DMS114 treated with DMSO at 0.1 percent for 48 hours (cell line): ENCODE results near the gene ITGB3BP.
A peak's percentile ranks its signal among the peaks of the same experiment; 100 is the strongest.
"Not testable (repeated sequence)": the region's sequence is repeated elsewhere in the genome, so short reads cannot be mapped to it uniquely, and the experiment has no call there.

ENCODE experiments used
- DNase-seq: peaks from one replicate; lab custom pipeline; 2025; ENCODE audit not compliant: unreplicated experiment; lab: John Stamatoyannopoulos, UW

ITGB3BP gene, protein sequence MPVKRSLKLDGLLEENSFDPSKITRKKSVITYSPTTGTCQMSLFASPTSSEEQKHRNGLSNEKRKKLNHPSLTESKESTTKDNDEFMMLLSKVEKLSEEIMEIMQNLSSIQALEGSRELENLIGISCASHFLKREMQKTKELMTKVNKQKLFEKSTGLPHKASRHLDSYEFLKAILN

DNA sequence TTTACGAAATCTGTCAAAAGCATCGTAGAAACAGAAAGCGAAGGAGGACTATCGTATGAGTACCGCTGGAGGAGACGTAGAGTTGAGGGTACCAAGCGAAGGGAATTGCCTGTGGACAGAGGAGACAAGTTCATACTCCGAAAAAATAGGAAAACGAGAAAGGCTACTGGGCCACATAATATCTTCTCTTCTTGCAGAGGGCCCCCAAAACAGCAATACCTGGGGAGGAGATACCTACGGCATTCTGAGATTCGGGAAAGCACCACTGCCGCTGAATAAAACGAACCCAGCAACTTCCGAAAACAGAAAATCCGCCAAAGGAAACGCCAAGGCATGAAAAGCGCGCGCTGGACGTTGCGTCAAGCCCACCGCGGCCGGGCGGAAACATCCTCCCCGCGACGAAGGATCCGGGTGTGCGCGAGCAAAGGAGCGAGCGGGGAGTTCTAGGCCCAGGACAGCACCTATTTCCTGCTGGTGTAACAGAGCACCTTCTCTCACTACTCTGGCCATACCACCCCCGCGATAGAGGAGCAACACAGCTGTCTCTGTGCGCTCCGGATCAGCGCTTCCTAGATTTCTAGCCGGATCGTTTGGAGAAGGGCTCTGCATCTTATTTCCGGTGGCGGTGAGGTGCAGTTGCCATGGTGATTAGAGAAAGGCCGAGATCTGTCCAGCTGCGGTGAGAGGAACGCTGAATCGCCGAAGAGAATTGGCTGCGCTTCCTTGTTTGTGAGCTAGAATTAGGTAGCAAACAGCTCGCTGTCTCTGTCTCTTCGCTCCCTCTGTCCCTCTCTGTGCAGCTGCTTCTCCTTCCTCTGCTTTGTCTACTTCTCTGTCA lies at the start of gene ITGB3BP, which contains the start of gene EFCAB7:
Gene ITGB3BP, minus strand, starts transcription at position 335 of the 838 bp plus-strand sequence. Its CDS starts 92 bp downstream, at position 243.
Gene EFCAB7, plus strand, starts transcription at position 635 of the 838 bp plus-strand sequence. CDS start 2,048 bp downstream, outside the sequence.
- peak; percentile 95 for DNase-seq

DNA sequence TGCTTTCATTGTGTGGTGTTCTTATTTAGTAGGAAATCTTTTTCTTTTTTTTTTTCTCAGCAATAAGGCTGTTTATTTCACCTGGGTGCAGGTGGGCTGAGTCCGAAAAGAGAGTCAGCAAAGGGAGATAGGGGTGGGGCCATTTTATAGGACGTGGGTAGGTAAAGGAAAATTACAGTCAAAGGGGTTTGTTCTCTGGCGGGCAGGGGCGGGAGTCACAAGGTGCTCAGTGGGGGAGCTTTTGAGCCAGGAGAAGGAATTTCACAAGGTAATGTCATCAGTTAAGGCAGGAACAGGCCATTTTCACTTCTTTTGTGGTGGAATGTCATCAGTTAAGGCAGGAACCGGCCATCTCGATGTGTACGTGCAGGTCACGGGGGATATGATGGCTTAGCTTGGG lies 49.7 kb upstream of the ITGB3BP start:
- not testable (repeated sequence) for DNase-seq

DNA sequence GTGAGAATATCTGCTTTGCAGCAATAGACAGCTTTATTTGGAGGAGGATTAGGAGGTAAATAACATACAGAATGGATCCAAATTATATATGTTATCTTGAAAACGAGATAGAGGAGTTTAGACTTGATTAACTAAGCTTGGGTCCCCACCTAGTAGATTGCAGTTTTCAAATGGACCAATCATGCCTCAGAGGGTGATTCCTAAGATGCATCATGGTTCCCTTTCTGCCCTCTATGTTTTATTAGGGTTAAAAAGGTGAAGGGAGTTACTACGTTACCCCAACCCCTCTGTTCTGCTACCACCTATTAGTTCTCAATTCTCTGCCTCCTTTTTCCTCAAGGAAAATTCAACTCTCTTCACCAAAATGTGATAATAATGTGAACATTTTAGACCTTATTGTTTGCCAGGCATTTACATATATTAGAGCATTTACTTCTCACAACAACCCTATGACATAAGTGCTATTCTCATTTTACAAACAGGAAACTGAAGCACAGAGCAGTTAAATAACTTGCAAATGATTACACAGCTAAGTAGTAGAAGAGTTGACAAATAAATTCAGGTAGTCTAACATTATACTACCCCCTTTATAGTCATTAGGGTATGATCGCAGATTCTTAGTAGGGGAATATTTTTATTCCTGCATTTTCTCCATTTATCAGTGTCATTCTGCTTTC lies 46.8 kb upstream of the ITGB3BP start:
- DNase-seq = no peak

DNA sequence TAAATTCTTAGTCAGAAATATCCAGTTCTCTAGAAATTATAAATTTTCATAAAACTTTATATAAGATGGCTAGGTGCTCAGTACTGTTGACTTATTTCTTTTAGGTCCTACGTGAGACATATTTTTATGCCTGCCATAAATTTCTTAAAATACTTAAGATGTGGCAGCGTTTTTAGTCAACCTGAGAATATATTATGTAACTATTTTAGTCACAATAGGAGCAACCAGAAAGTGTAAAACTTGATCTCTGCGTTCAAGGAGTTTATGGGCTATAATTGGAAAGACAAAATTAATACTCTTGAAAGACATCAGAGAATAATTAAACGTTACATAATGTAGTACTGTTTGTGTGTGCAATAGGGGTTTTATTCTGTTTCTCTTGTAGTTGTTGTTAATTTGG lies 46.0 kb upstream of the ITGB3BP start:
- no peak for DNase-seq

DNA sequence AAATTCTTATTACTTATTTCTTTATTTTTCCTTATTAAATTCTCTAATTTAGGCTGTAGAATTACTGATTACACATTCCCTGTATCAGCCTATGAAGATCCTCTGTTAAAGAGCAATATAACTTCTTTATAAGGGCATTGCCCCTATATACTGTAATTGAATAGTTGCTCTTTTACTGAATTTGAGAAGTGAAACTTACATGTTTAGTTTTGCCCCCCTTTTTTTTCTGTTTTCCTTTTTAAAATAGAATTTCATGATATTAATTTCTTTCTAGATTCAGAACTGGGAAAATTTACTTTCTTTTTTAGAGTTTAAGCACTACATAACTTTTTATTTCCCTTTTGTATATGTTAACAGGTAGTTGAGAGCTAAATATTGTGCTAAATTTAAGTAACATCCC lies 40.7 kb upstream of the ITGB3BP start:
- DNase-seq = no peak

DNA sequence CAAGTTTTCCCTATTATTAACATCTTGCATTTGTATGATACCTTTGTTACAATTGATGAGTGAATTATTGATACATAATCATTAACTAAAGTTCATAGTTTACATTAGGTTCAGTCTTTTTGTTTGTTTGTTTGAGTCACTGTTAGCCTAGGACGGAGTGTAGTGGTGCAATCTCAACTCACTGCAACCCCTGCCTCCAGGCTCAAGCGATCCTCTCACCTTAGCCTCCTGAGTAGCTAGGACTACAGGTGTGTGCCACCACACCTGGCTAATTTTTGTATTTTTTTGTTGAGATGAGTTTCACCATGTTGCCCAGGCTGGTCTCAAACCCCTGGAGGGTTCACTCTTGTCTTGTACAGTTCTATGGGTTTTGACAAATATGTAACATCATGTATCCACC lies 36.3 kb upstream of the ITGB3BP start:
- DNase-seq = no peak

DNA sequence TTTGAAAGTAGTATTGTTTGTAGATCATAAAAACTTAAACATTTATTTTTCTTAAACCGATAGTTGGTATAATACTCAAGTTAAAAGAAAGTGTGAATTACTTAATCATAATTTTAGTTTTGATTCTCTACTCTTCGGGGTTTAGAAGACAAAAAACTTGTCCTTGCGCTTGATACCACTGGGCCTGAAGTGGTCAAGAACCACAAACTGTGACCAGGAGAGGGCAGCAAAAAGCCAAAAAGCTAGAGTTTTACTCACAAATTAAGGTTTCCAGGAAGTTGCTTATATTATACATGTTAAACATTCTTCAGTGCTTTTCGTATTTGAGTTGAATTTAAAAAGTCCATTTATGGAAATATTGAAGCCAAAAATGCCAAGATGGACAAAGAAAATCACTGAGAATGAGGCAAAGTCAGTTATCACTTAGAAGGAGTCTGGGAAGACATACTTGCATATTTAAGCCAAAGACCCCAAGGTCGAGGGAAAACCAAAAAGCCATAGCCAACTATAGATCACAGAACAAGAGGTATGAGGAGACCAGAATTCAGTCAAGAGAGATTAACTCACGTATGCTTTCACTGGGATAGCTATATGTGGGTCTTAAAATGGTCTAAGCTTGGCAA lies 34.5 kb upstream of the ITGB3BP start:
- DNase-seq = peak; percentile 24

DNA sequence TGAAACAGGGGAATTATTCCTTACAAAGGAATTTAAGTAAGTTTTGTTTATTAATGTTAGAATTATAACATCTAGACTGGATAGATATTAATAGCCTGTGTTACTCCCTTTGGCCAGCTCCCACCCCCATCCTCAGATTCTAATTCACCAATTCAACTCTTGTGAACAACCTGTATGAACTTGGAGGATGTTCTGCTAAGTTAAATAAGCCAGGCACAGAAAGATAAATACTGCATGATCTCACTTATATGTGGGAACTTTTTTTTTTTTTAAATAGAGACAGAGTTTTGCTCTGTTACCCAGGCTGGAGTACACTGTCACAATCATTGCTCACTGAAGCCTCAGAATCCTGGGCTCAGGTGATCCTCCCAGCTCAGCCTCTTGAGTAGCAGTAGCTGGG lies 32.5 kb upstream of the ITGB3BP start:
- DNase-seq = no peak

DNA sequence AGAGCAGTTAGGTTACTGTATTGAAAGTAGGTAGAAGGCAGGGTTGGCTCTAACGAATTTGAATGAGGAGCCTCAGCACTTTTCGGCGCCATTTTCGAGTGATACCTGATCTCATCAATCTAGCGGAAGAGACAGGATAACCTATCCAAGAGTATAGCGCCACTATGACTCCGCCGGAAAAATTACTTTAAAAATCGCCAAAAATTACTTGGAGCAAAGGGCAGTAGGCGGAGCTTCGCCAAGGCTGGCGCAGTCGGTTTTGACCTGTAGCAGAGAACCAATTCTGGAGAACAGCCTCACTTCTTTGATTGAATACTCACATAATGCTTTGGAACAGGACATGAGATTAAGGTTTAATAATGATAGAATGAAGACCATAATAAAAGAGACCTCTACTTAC lies 25.9 kb upstream of the ITGB3BP start:
- DNase-seq = no peak

DNA sequence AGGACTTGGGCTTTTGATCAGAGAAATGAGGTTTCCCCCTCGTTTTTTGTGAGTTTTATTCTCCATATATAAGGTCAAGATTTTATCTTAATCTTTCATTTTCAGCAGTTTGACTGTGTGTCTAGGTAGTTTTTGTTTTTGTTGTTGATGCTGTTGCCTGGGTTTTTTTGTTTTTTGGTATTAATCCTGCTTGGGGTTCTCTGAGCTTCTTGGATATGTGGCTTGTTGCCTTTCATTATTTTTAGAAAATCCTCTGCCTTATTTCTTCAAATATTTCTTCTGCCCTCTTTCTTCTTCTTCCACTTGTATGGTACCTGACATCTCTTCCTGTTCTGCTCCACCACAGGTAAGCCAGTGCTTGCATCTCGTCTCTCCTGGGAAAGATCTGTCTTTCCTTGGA lies 25.3 kb upstream of the ITGB3BP start:
- no peak for DNase-seq

DNA sequence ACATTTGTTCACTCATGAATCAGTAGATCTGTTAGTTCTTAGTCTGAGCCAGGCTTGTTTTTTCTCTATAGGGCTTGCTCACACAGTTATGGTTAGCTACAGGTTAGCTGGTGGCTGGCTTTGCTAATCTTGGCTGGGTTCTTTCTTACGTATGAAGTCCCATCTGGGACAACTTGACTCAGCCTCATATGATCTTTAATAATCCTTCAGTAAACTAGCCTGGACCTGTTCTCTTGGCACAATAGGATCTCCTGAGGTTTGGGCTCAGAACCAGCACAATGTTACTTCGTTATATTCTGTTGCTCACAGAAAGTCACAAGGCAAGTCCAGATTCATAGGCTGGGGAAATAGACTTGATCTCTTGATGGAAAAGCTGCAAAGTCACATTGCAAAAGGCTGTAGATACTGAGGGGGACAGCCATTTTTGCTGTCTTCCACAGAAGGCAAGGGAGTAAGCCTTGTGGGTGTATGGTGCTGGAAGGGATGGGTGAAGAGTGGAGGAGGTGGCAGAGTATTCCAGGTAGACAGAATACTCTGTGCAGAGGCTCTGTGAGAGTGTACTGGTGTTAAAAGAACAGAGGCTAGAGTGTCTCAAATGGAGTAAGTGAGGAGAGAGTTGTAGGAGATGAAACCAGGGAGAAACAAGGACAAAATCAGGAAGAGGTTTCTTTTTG lies 24.7 kb upstream of the ITGB3BP start:
- no peak for DNase-seq

DNA sequence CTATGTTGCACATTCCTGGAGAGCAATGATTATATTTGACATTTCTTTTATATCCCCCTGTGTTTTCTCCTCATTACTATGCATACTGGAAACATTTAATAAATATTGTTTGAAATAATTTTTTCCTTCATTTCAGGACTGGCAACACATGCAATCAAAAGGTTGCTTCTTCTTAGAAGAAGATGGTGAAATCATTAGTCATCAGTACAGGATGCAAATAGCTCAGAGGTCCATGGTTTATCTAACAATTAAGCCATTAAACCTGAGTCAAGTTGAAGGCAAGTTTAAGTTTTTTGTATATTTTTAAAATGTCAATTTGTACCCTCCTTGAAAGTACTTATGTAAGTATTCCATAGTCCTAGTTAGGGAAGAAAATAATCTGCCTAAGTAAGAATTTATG lies 22.8 kb upstream of the ITGB3BP start:
- DNase-seq = no peak

DNA sequence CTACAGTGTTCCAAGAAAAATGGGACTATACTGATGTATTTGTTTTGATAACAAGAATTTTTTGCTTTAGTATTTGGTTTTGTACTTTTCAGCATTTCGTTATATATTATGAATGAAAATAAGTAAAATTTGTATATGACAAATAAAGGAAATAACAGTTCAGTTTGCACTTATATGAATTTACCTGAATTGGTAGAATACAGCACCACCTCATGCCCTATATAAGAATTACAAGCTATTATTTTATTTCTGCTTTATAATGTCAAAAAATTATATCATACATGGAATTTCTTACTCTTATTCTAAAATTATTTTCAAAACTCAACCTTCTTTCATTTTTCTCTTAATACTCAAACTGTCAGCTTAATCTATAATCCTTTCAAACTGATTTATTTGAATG lies 14.9 kb upstream of the ITGB3BP start:
- DNase-seq = no peak

DNA sequence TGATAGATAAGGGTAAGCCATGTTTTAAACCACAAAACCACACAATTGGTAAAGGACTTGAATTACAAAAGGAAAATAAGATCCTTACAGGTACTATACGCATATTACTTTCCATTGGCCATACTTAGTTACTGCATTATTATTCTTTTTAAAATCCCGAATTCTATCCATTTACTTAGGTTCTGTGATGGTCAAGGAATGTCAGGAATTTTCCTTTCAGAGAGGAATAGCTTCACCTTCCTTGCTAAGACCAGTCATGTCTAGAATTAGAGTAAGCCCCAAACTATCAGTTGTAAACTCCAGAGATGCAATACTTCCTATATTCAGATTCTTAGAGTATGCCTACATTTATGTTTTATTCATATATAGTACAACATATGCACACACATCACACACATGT lies 14.0 kb upstream of the ITGB3BP start:
- DNase-seq = no peak

DNA sequence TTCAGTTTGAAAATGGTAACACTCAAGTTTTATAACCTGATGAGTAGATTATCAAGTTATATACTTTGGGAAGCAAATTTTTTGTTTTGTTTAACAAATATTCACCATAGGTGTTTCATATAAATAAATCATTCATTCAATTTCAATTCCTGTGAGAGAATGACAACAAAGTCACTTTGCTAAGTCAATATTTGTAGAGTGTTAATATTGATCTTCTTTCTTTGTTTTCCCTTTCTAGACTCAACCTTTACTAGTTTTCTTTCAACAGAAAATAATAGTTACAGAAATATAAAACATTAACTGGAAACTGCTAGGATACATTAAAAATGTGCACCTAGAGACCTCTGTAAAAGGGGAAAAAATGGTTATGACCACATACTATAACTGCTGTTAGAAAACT lies 11.4 kb upstream of the ITGB3BP start:
- no peak for DNase-seq

DNA sequence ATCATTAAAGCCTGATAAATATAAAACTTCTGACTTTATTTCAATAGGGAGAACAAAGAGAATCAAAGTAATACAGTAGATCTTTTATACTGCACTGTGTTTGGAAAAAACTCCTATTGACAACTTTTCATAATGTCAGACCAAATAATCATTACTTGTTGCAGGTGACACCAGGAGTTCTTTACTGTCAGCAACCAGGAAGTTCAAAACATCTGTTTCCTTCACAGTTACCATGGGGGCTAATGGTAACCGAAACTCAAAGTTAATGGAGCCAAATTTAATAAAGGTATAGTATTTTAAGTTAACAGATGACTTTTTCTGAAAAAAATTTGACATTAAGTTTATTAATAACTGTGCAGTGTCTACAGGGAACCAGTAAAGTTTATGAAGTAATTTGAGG lies 10.9 kb upstream of the ITGB3BP start:
- DNase-seq = no peak

DNA sequence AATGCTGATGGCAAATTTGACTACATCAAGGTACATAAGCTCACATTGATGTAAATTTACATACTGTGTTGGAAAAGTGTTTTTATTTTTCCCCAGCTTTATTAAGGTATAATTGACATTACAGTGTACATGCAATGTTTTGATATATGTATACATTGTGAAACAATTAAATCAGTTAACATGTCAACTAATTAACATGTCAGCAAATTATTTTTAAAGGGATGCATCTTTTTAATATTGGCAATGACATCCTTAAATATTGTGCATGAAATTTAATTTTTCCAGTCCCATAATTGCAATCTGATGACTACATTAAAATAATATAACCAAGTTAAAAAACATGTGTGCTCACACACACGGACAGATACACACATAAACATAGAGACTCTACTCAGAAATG lies 9.7 kb upstream of the ITGB3BP start:
- no peak for DNase-seq

DNA sequence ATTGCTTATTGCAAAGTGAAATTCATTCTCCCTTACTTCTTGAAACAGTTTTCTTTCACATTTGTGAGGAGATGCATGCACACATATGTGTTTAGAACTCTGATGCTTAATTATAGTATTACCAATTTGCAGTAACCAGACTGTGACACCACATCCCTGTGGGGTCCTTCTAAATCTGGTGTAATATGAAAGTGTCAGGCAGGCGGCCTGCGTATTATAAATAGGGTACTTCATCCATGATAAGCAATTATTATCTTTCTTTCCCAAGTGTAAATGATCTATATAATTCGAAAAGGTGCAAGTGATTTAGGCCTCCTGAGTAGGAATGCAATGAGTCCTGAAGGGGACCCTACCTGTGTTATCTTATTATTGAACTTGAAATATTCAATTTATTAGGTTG lies 1.2 kb upstream of the ITGB3BP start:
- DNase-seq = no peak

DNA sequence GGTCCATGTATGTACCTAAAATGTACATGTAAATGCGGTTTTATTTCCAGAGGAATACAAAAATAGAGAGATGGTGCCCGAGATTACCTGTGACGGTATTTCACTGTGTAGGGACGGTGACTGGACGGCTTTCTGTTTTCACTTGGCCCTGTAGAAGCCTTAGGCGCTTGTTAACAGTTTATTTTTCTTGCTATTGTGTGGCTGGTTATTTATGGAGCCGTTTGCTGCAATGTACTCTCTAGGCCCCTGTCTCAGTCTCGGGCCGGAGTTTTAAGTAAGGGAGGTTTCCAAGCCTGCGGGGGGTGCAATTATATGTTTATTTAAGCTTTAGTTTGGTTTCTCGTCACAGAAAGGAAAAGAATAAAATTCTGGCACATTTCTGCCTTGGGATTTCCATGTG lies 713 bp upstream of the ITGB3BP start:
- peak; percentile 61 for DNase-seq

DNA sequence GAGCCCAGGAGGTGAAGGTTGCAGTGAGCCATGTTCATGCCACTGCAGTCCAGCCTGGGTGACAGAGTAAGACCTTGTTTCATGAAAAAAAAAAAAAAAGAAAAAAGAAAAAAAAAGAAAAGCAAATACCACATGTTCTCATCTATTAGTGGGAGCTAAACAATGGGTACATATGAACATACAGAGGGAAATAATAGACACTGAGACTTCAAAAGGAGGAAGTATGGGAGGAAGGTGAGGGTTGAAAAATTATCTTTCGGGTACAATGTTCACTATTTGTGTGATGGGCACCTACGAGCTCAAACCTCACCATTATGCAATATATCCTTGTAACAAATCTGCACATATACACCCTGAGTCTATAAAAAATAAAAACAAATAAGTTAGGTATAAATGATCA lies 6.4 kb downstream of the ITGB3BP start:
- no peak for DNase-seq

DNA sequence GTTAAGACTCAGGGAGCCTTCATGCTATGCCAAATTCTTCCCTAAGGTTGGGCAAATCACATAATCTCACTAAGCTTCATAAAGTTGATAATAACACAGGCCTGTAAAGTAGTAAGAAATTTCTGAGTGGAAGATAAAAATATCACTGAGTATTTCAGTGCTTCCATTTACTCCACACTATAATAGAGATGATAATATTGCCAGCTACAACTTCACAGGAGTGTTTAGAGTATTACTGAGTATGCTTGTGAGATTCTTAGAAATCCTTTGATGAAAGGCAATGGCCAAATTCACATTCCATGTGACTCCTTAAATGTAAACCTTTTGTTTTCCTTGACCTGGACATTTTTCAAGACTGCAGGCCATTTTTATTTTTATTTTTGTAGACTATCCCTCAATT lies 10.4 kb downstream of the ITGB3BP start:
- no peak for DNase-seq
